ENCODE data around the gene ATP8B4.
"Not testable (repeated sequence)": the region's sequence is repeated elsewhere in the genome, so short reads cannot be mapped to it uniquely, and the experiment has no call there.

Gene ATP8B4

GRCh38 chr15:50140983-50141382 lies 21.9 kb upstream of the ATP8B4 start:
- no peak for DNase-seq (ENCODE audit: low read depth)

- DNase-seq (ENCODE audit: low read depth) = no peak
These were observed 21.1 kb upstream of the ATP8B4 start for GRCh38 chr15:50140098-50140497.

- DNase-seq (ENCODE audit: low read depth) = no peak
These were observed 19.4 kb upstream of the ATP8B4 start for GRCh38 chr15:50138391-50138790.

GRCh38 chr15:50137893-50138292 lies 18.9 kb upstream of the ATP8B4 start:
- DNase-seq (ENCODE audit: low read depth) = no peak

- no peak for DNase-seq (ENCODE audit: low read depth)
These were observed 18.3 kb upstream of the ATP8B4 start for GRCh38 chr15:50137330-50137761.

- DNase-seq (ENCODE audit: low read depth) = no peak
These were observed 16.1 kb upstream of the ATP8B4 start for GRCh38 chr15:50135031-50135551.

- DNase-seq (ENCODE audit: low read depth) = no peak
These were observed 15.5 kb upstream of the ATP8B4 start for GRCh38 chr15:50134524-50135024.

- DNase-seq (ENCODE audit: low read depth) = not testable (repeated sequence)
These were observed 13.4 kb upstream of the ATP8B4 start for GRCh38 chr15:50132251-50132984.

- DNase-seq (ENCODE audit: low read depth) = no peak
These were observed 12.6 kb upstream of the ATP8B4 start for GRCh38 chr15:50131617-50132016.

GRCh38 chr15:50128266-50128665 lies 9.2 kb upstream of the ATP8B4 start:
- DNase-seq (ENCODE audit: low read depth) = no peak

GRCh38 chr15:50127255-50127777 lies 8.3 kb upstream of the ATP8B4 start:
- no peak for DNase-seq (ENCODE audit: low read depth)

- DNase-seq (ENCODE audit: low read depth) = no peak
These were observed 7.0 kb upstream of the ATP8B4 start for GRCh38 chr15:50126072-50126471.

GRCh38 chr15:50124631-50125030 lies 5.6 kb upstream of the ATP8B4 start:
- no peak for DNase-seq (ENCODE audit: low read depth)

- no peak for DNase-seq (ENCODE audit: low read depth)
These were observed 5.0 kb upstream of the ATP8B4 start for GRCh38 chr15:50123861-50124557.

- DNase-seq (ENCODE audit: low read depth) = no peak
These were observed 1.7 kb upstream of the ATP8B4 start for GRCh38 chr15:50120729-50121128.

GRCh38 chr15:50117431-50118027 lies 1.5 kb downstream of the ATP8B4 start:
- DNase-seq (ENCODE audit: low read depth) = no peak

- no peak for DNase-seq (ENCODE audit: low read depth)
These were observed 2.6 kb downstream of the ATP8B4 start for GRCh38 chr15:50116477-50116876.

- DNase-seq (ENCODE audit: low read depth) = no peak
These were observed 4.8 kb downstream of the ATP8B4 start for GRCh38 chr15:50113992-50114780.

GRCh38 chr15:50113187-50113505 lies 5.9 kb downstream of the ATP8B4 start:
- DNase-seq (ENCODE audit: low read depth) = no peak

- no peak for DNase-seq (ENCODE audit: low read depth)
These were observed 6.4 kb downstream of the ATP8B4 start for GRCh38 chr15:50112488-50113186.

GRCh38 chr15:50110285-50110684 lies 8.7 kb downstream of the ATP8B4 start:
- DNase-seq (ENCODE audit: low read depth) = no peak
